ENCODE measurements around the gene PEX26.
"Not testable (repeated sequence)": the region's sequence is repeated elsewhere in the genome, so short reads cannot be mapped to it uniquely, and the experiment has no call there.

The PEX26 gene

DNA sequence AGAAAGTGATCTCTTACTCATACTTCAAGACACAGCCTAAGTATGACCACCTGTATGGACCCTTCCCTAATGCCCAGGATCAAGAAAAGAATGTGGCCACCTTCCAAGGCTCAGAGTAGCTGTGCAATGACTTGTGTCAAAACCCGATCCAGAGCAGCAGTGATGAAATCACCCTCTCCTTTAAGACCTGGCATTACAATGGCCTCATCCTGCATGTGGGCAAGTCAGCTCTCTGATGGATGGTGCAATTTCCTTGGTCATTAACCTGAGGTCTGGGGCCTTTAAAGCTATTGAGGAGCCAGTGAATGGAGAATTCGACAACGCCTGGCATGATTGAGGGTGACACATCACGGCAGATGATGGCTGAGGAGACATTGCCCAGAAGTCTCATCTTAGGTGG lies 23.7 kb downstream of the PEX26 start:
- DNase-seq = no peak

DNA sequence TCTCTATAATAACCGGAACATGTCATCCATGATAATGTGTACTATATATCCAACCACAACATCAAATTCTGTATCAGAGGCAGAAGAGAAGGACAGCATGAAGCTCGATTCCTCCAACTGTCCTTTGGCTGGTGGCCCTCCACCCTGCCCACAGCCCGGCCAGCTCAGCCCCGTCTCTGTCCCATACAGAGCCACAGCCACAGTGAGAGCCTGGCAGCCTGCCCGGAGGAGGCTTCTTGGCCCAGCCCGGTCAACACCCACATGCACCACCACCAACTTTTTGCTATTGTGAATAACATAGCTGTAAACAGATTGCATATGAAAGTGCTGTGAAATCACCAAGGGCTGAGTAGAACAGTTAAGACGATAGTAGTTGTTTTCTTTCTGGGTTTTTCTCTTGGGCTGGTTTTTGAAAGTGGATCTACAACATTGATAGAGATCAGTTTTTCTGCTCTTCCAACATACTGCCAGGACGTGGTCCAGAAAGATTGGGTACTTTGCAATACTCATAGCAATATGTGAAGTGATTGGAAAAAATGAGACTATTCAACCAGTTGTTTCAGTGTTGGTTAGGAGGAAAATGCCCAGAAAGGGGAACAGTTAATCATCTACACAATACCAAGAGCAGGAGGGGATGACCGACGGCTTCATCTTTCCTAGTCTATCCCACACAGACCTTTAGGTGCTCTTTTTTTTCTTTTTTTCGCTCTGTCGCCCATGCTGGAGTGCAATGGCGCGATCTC lies 25.9 kb downstream of the PEX26 start:
- DNase-seq = peak; percentile 60

- no peak for DNase-seq
Measured at GRCh38 chr22:18104566-18104965, 26.8 kb downstream of the PEX26 start.

DNA sequence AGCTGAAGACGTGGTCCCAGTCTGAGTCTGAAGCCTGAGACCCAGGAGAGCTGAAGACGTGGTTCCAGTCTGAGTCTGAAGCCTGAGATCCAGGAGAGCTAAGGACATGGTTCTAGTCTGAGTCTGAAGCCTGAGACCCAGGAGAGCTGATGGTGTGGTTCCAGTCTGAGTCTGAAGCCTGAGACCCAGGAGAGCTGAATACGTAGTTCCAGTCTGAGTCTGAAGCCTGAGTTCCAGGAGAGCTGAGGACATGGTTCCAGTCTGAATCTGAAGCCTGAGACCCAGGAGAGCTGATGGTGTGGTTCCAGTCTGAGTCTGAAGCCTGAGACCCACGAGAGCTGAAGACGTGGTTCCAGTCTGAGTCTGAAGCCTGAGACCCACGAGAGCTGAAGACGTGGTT lies 28.2 kb downstream of the PEX26 start:
- DNase-seq = not testable (repeated sequence)

GRCh38 chr22:18106550-18107341 lies 29.0 kb downstream of the PEX26 start:
- not testable (repeated sequence) for DNase-seq

DNA sequence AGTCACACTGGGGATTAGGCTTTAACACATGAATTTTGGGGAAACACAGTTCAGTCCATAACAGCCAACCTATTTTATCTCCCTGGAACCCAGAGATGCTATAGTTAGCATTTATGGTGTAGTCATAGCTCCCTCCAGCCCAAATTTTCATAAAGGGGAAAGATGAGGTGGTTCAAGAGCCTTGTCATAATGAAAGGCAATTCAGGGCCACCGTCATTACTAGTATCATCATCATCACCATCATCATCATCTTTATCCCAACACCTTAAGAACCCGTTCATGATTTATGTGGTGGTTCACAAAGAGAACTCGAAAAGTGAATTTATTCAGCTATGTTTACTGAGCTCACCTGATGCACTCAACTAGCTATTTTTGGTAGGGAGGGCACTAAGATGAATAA lies 30.4 kb downstream of the PEX26 start:
- no peak for DNase-seq

- DNase-seq = no peak
Measured at GRCh38 chr22:18109410-18110193, 31.8 kb downstream of the PEX26 start.

- peak; percentile 76 for DNase-seq
Measured at GRCh38 chr22:18110194-18110953, 32.6 kb downstream of the PEX26 start, which contains the start of gene TUBA8. Gene TUBA8, plus strand, starts transcription at chr22:18110809. Its CDS starts 57 bp downstream, at chr22:18110866.

- DNase-seq = no peak
Measured at GRCh38 chr22:18110954-18111758, 33.4 kb downstream of the PEX26 start.

DNA sequence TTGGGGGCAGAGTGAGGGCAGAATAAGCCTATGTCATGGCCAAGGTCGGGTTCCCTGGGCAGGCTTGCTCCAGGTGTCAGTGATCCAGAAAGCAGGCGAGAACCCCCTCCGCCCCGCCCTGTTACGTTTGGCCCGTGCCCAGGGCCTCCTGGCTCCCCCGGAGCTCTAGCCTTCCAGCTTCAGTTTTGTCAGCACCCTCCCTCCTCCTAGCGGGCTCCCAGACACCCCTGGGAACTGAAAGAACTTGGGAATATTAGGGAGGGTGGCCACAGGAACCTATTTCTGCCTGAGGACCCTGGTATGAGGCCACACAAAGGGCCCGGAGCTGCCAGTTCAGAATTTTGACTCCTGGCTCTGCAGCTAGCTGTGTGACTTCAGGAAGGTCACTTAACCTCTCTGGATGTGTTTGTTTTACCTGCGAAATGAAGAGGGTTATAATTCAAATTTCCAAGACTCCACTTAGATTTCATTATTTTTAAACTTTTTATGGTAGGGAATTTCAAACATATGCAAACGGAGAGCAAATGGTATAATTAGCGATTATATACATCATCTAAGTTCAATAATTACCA lies 34.1 kb downstream of the PEX26 start:
- DNase-seq = no peak

DNA sequence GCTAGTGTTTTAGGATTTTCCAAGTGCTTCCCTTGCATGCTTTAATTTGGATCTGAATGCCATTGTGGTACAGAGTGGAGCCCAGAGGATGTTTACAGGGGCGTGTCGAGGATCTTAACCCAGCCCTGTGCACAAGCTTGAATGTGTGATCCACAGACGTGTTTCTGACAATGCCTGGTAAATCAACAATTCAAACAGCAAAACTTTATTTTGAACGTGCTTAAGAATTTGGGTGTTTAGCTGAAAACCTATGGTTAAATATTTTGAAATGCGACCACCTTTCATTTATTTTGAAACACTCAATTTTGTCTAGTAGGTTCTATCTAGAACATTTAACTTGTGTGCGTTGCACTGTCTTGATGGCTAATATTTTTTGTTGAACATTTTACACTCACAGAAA lies 34.6 kb downstream of the PEX26 start:
- DNase-seq = no peak

- no peak for DNase-seq
Measured at GRCh38 chr22:18113680-18114394, 36.0 kb downstream of the PEX26 start.

- no peak for DNase-seq
Measured at GRCh38 chr22:18114495-18114894, 36.7 kb downstream of the PEX26 start.

- no peak for DNase-seq
Measured at GRCh38 chr22:18114976-18115652, 37.3 kb downstream of the PEX26 start.

GRCh38 chr22:18115906-18116371 lies 38.1 kb downstream of the PEX26 start:
- DNase-seq = no peak

GRCh38 chr22:18116634-18117033 lies 38.8 kb downstream of the PEX26 start:
- no peak for DNase-seq

- no peak for DNase-seq
Measured at GRCh38 chr22:18118345-18118915, 40.6 kb downstream of the PEX26 start.

DNA sequence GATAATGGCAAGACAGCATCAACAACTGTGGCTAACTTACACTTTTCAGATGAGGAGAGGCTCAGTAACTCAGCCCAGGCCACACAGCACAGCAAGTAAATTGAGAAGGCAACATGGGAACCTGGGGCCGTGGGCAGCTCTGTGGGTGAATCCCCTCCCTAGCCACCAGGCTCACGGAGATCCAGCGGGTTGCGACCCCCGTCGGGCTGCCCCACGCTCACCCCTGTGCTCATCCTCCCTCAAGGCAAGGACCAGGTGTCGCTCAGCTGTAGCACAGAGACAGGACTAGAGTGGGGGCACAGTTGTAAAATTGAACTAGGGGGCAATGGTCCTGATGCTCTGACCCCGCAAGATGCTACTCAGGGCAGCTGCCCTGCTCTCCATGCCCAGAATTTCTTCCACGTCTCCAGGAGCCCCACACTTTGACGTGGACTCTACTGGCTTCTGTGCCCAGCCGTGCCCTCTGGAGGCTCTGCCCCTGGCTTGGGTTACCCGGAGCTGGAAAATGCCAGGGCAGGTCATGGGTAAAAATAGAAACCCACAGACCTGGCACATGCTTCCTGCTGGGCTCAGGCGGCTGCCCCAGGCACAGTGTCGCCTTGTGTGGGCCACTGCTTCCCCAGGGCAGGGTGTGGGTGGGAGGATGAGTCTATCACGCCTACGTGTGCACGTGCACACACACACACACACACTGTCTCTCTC lies 41.8 kb downstream of the PEX26 start:
- no peak for DNase-seq

DNA sequence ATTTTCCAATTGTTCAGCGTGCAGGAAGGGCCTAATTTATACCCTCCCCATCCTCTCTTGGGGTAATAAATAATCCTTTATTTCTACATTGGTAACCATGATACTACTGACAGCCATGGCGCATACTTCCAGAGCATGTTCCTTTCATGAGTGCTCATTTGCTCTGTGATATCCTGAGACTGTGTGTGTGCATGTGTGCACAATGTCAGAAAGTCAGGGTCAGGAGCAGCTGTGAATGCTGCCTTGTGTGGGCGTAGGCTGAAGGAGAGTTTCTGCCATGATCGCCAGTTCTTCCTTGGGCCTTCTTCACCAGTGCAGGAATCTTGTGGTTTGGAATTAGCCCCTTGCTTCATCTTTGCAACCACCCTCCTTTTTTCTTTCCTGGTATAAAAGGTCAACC lies 43.1 kb downstream of the PEX26 start:
- no peak for DNase-seq

Measured in activated CD8-positive, alpha-beta memory T cell treated with anti-CD3 and anti-CD28 coated beads, Interleukin-2, amount 50 U/mL, for 48 hours (primary cell).